ENCODE measurements around the gene NCCRP1. TPM values are rescaled to one million over a fixed set of nuclear protein-coding genes. Genes with fewer than 3 reads are reported as not detected.

Gene NCCRP1
- total RNA-seq, 1 donor from 2014 or later = 0.61 TPM

DNA sequence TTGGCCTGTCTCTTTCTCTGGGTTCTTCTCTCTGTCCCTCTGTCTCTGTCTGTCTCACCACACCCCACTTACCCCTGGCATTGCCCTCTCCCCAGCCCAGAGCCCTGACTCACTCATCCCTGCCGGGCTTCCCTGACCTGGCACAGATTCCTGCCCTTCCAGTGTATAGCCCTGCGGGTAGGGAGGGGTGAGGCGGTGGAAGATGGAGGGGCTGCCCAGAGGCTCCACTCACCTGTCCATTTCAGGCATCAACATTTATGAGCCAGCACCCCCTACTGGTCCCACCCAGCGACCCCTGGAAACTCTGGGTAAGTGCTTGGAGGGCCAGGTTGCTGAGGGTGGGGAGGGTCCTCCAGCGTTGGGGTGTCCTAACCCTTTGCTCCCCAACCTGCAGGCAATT lies 1.0 kb downstream of the NCCRP1 start:
- Mint-ChIP-seq H3K9me3 (ENCODE audit: unreplicated experiment) (peaks cover 12% of the 10 kb centered on the region), H3K4me3 (ENCODE audit: unreplicated experiment) (no peak overlapping the region), H3K4me1 (ENCODE audit: low read depth, unreplicated experiment) (peaks cover 13% of the 10 kb centered on the region), H3K27ac (ENCODE audit: unreplicated experiment) (no peak overlapping the region), H3K27me3 (ENCODE audit: unreplicated experiment) (peaks cover 12% of the 10 kb centered on the region), H3K36me3 (ENCODE audit: unreplicated experiment) (no peaks in the 10 kb centered on the region)
- DNase-seq = no peak
- TF ChIP-seq, protein P1, sequence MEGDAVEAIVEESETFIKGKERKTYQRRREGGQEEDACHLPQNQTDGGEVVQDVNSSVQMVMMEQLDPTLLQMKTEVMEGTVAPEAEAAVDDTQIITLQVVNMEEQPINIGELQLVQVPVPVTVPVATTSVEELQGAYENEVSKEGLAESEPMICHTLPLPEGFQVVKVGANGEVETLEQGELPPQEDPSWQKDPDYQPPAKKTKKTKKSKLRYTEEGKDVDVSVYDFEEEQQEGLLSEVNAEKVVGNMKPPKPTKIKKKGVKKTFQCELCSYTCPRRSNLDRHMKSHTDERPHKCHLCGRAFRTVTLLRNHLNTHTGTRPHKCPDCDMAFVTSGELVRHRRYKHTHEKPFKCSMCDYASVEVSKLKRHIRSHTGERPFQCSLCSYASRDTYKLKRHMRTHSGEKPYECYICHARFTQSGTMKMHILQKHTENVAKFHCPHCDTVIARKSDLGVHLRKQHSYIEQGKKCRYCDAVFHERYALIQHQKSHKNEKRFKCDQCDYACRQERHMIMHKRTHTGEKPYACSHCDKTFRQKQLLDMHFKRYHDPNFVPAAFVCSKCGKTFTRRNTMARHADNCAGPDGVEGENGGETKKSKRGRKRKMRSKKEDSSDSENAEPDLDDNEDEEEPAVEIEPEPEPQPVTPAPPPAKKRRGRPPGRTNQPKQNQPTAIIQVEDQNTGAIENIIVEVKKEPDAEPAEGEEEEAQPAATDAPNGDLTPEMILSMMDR (IDR thresholded peaks at IDR 0.05; ENCODE audit: partially characterized antibody, unreplicated experiment) = no peak

DNA sequence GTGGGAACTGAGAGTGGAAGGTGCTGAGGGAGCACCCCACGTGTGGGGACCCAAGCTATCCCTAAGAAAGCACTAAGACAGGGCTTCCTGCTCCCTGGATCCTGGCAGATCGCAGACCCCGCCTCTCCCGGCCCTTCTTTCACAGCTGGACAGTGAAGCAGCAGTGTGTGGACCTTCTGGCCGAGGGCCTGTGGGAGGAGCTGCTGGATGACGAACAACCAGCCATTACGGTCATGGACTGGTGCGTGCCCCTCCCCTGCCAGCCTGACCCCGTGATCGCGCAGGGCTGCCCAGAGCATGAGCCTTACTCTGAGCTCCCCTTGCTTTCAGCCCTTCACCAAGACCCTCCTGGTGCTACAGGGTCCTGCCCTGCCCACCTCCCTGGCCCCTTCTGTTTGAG lies 2.3 kb downstream of the NCCRP1 start:
- H3K4me1 Mint-ChIP-seq (ENCODE audit: low read depth, unreplicated experiment) = peaks cover 13% of the 10 kb centered on the region
- no peak overlapping the region for H3K4me3 Mint-ChIP-seq (ENCODE audit: unreplicated experiment)
- peaks cover 12% of the 10 kb centered on the region for H3K9me3 Mint-ChIP-seq (ENCODE audit: unreplicated experiment)
- DNase-seq = peak; percentile 41
- no peaks in the 10 kb centered on the region for H3K36me3 Mint-ChIP-seq (ENCODE audit: unreplicated experiment)
- TF ChIP-seq, protein P1 (IDR thresholded peaks at IDR 0.05; ENCODE audit: partially characterized antibody, unreplicated experiment) = no peak
- H3K27me3 Mint-ChIP-seq (ENCODE audit: unreplicated experiment) = peaks cover 13% of the 10 kb centered on the region
- no peak overlapping the region for H3K27ac Mint-ChIP-seq (ENCODE audit: unreplicated experiment)

DNA sequence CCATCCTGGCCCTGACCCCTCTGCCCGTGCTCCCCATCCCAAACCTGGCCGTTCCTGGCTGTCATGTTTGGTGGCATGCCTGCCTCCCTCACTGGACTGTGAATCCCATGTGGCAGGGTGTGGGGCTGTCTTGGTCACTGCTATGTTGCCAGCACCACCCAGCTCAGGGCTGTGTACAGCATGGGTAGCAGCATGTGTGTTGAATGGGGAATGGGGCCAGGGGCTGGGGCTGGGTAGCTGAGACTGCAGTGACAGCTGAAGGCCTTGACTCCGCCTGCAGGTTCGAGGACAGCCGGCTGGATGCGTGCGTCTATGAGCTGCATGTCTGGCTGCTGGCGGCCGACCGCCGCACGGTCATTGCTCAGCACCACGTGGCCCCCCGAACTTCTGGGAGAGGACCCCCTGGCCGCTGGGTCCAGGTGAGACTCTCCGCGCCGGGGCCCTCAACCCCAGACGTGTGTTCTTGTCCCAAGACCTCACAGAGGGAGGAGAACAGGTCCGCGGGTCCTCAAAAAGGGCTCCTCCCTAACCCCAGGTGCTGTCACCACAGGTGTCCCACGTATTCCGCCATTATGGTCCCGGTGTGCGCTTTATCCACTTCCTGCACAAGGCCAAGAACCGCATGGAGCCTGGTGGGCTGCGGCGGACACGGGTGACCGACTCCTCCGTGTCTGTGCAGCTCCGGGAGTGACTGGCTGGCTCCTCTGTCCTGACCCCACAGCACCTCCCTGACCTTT lies 3.5 kb downstream of the NCCRP1 start:
- no peak for DNase-seq
- Mint-ChIP-seq H3K4me1 (ENCODE audit: low read depth, unreplicated experiment) (peaks cover 13% of the 10 kb centered on the region), H3K27ac (ENCODE audit: unreplicated experiment) (no peak overlapping the region), H3K4me3 (ENCODE audit: unreplicated experiment) (no peak overlapping the region), H3K9me3 (ENCODE audit: unreplicated experiment) (peaks cover 9% of the 10 kb centered on the region), H3K36me3 (ENCODE audit: unreplicated experiment) (no peaks in the 10 kb centered on the region), H3K27me3 (ENCODE audit: unreplicated experiment) (peaks cover 13% of the 10 kb centered on the region)
- TF ChIP-seq, protein P1 (IDR thresholded peaks at IDR 0.05; ENCODE audit: partially characterized antibody, unreplicated experiment) = no peak

DNA sequence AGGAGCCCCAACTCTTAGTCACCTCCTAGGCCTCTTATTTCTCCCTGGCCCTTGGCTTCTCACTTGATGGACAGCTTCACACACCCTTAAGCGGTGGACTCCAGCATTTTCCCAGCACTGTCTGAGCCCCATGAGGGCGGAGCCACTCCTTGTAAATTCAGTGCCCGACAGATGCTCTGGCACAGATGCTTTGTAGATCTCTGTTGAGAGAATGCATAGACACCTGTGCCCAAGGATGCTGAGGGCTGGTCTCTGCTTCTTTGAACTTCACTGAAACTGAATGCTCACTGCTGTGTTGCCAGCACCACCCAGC lies 4.0 kb downstream of the NCCRP1 start:
- Mint-ChIP-seq H3K4me3 (ENCODE audit: unreplicated experiment) (no peak overlapping the region), H3K27ac (ENCODE audit: unreplicated experiment) (no peak overlapping the region)
- TF ChIP-seq, protein P1 (IDR thresholded peaks at IDR 0.05; ENCODE audit: partially characterized antibody, unreplicated experiment) = no peak

DNA sequence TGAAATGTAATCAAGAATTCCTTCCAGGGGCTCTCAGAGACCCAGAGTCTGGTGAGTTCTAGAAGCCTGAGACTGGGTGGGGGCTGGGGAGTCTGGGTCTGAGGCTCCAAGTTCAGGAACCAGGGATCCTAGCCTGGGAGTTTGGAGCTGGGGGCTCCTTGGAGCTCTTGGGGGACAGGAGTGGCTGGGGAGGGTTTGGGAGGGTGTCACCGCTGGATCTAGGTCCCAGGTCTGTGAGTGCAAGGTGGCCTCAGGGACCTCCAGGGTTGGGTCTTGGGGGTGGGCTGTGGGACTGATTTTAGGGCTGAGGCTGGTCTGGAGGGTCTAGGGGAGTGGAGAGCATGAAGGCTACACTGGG lies 6.2 kb downstream of the NCCRP1 start:
- Mint-ChIP-seq H3K9me3 (ENCODE audit: unreplicated experiment) (no peaks in the 10 kb centered on the region), H3K4me1 (ENCODE audit: low read depth, unreplicated experiment) (peaks cover 11% of the 10 kb centered on the region), H3K4me3 (ENCODE audit: unreplicated experiment) (no peak overlapping the region), H3K36me3 (ENCODE audit: unreplicated experiment) (no peaks in the 10 kb centered on the region), H3K27ac (ENCODE audit: unreplicated experiment) (no peak overlapping the region), H3K27me3 (ENCODE audit: unreplicated experiment) (peaks cover 7% of the 10 kb centered on the region)
- TF ChIP-seq, protein P1 (IDR thresholded peaks at IDR 0.05; ENCODE audit: partially characterized antibody, unreplicated experiment) = no peak
- no peak for DNase-seq

More for the DNA sequence above, 4.0 kb downstream of the NCCRP1 start:
- peaks cover 13% of the 10 kb centered on the region for H3K27me3 Mint-ChIP-seq (ENCODE audit: unreplicated experiment)
- peaks cover 13% of the 10 kb centered on the region for H3K4me1 Mint-ChIP-seq (ENCODE audit: low read depth, unreplicated experiment)
- peaks cover 6% of the 10 kb centered on the region for H3K9me3 Mint-ChIP-seq (ENCODE audit: unreplicated experiment)
- no peak for DNase-seq
- H3K36me3 Mint-ChIP-seq (ENCODE audit: unreplicated experiment) = no peaks in the 10 kb centered on the region
